ENCODE data around the gene HDGFL2. TPM values are rescaled to one million over a fixed set of nuclear protein-coding genes. Genes with fewer than 3 reads are reported as not detected.

Gene HDGFL2
- total RNA-seq, 1 experiment from 2014 or later, result 108 TPM

GRCh38 chr19:4534836-4535658 is 63.0 kb downstream of the HDGFL2 start, which contains the start of gene PLIN5:
TSS of gene PLIN5 (minus strand) at chr19:4535224. CDS start at chr19:4534074, 1,150 bp downstream.
- Histone ChIP-seq H4K20me1 (ENCODE audit: control insufficient read depth, insufficient read depth, insufficient read length) (no peaks in the 10 kb centered on the region), H3K9ac (ENCODE audit: extremely low read depth, insufficient read length, low read length) (no peak within 1 kb of the TSS), H2BK120ac (ENCODE audit: low read depth, low read length, poor library complexity, severe bottlenecking) (no peak within 1 kb of the TSS), H3K56ac (ENCODE audit: insufficient read length, low read depth, low read length) (no peak within 1 kb of the TSS), H3T11ph (ENCODE audit: low read length) (no peak within 1 kb of the TSS), H2BK12ac (ENCODE audit: insufficient read length, low read depth, low read length) (no peak within 1 kb of the TSS), H2AK5ac (ENCODE audit: insufficient read length, low read length) (no peak within 1 kb of the TSS), H3K23ac (ENCODE audit: insufficient read length, low read depth, low read length) (no peak within 1 kb of the TSS), H2AFZ (ENCODE audit: low read length) (no peak within 1 kb of the TSS), H2BK15ac (ENCODE audit: low read depth, low read length) (no peak within 1 kb of the TSS), H3K27me3 (ENCODE audit: insufficient read depth, low read length) (no peaks in the 10 kb centered on the region; the same call in 1 of the 2 replicates), H3K4ac (ENCODE audit: low read depth, low read length) (no peak within 1 kb of the TSS), H4K91ac (ENCODE audit: insufficient read length, low read depth, low read length) (no peak within 1 kb of the TSS), H4K8ac (replicated peaks; ENCODE audit: insufficient read length, low read depth, low read length) (no peak within 1 kb of the TSS), H2BK20ac (ENCODE audit: low read depth, low read length, poor library complexity, severe bottlenecking) (no peak within 1 kb of the TSS), H3K18ac (ENCODE audit: insufficient read length, low read depth, low read length) (peak within 1 kb of the TSS; percentile 45), H2BK5ac (ENCODE audit: insufficient read length, low read length) (no peak within 1 kb of the TSS), H3K23me2 (ENCODE audit: insufficient read length, low read depth, low read length, poor library complexity, severe bottlenecking) (peaks cover 3% of the 10 kb centered on the region), H3K9me3 (ENCODE audit: control insufficient read depth, low read depth, low read length) (no peaks in the 10 kb centered on the region), H3K79me2 (ENCODE audit: insufficient read depth, low read length) (no peaks in the 10 kb centered on the region), H3K4me1 (ENCODE audit: insufficient read depth, low read length) (no peaks in the 10 kb centered on the region), H3K79me1 (ENCODE audit: insufficient read depth, low read depth, low read length, poor library complexity, severe bottlenecking) (no peaks in the 10 kb centered on the region), H3K14ac (ENCODE audit: insufficient read depth, low read length) (peak within 1 kb of the TSS; percentile 16; the same call in 1 of the 2 replicates), H3K4me2 (ENCODE audit: insufficient read depth, insufficient read length, low read length) (peak within 1 kb of the TSS; percentile 45), H4K5ac (ENCODE audit: insufficient read length, low read depth, low read length) (no peak within 1 kb of the TSS), H3K27ac (ENCODE audit: insufficient read length, low read depth, low read length) (no peak within 1 kb of the TSS)
- TF ChIP-seq CTCF (conservative IDR thresholded peaks at IDR 0.05), result peak; percentile 21; the same call in 1 of the 3 replicates
- peak; percentile 95 for DNase-seq
- H3K36me3 Mint-ChIP-seq (ENCODE audit: insufficient read depth in 1 of 3, low read depth in 3 of 3), result no peaks in the 10 kb centered on the region
- no CpG with 5 or more reads among the region's 49 CpGs for WGBS (ENCODE audit: extremely low coverage, insufficient read length, low lambda C conversion rate)
- H3K27ac Mint-ChIP-seq, result no peak within 1 kb of the TSS; a peak in 1 of 7 replicates
- peak within 1 kb of the TSS; percentile 47 to 66 for H3K4me3 Mint-ChIP-seq
- peaks cover 69% of the 10 kb centered on the region for H3K27me3 Mint-ChIP-seq (ENCODE audit: low read depth)
- H3K9me3 Mint-ChIP-seq, result no peaks in the 10 kb centered on the region; a peak in 1 of 5 replicates
- H3K4me1 Mint-ChIP-seq, result peaks cover 5 to 11% of the 10 kb centered on the region in 2 experiments

All from H9 (cell line).